Liver (tissue), 9 donors: ENCODE measurements around the gene DIS3L. TPM values are rescaled to one million over a fixed set of nuclear protein-coding genes. Genes with fewer than 3 reads are reported as not detected.

Source experiments
- DNase-seq: peaks from one replicate; pipeline ENCODE4 v3.0.0-alpha.2; 2017; ENCODE audit warnings: low spot score
- H3K27ac ChIP-seq, 2 donors: one replicate each; pipeline ENCODE4 v1.7.0; 2013; ENCODE audit warnings: inconsistent platforms in 2 of 2, low read length in 2 of 2, control low read depth in 1 of 2, low read depth in 1 of 2, mild to moderate bottlenecking in 1 of 2
- H3K27me3 ChIP-seq, 4 donors: one replicate each; pipeline versions ENCODE4 v1.6.1 to v1.7.0; 2013; ENCODE audit warnings: low read length in 3 of 4, inconsistent platforms in 1 of 4, mild to moderate bottlenecking in 1 of 4, moderate library complexity in 1 of 4; ENCODE audit not compliant: control insufficient read depth in 4 of 4, insufficient read depth in 4 of 4
- H3K36me3 ChIP-seq, 4 donors: one replicate each; pipeline versions ENCODE4 v1.6.1 to v1.7.0; 2013; ENCODE audit warnings: low read length in 3 of 4, mild to moderate bottlenecking in 3 of 4, low read depth in 1 of 4, moderate library complexity in 1 of 4; ENCODE audit not compliant: control insufficient read depth in 4 of 4, insufficient read depth in 3 of 4
- H3K4me1 ChIP-seq, 4 donors: one replicate each; pipeline versions ENCODE4 v1.6.1 to v1.7.0; 2013; ENCODE audit warnings: low read length in 3 of 4, mild to moderate bottlenecking in 3 of 4, moderate library complexity in 1 of 4; ENCODE audit not compliant: control insufficient read depth in 4 of 4, insufficient read depth in 4 of 4
- H3K4me3 ChIP-seq, 3 donors: one replicate each; pipeline versions ENCODE4 v1.6.1 to v1.7.0; 2013; ENCODE audit warnings: low read length in 3 of 3, control low read depth in 1 of 3, low read depth in 1 of 3, mild to moderate bottlenecking in 1 of 3
- H3K9ac ChIP-seq, 2 donors: one replicate each; pipeline ENCODE4 v1.7.0; 2013; ENCODE audit warnings: low read length in 2 of 2, mild to moderate bottlenecking in 2 of 2, moderate library complexity in 2 of 2, control low read depth in 1 of 2, low read depth in 1 of 2
- H3K9me3 ChIP-seq, 4 donors: one replicate each; pipeline versions ENCODE4 v1.6.1 to v1.7.0; 2013; ENCODE audit warnings: low read length in 3 of 4; ENCODE audit not compliant: control insufficient read depth in 4 of 4
- EGR1 ChIP-seq, 2 donors: IDR thresholded peaks; 2 replicates each; pipeline ENCODE4 v1.6.1; 2016 to 2018; ENCODE audit warnings: antibody characterized with exemption in 2 of 2, low read depth in 2 of 2
- FOXA1 ChIP-seq: IDR thresholded peaks from 2 replicates; pipeline ENCODE4 v1.6.1; 2016; ENCODE audit warnings: antibody characterized with exemption
- GABPA ChIP-seq, 2 donors: IDR thresholded peaks in 1 of 2; conservative IDR thresholded peaks in 1 of 2; 2 replicates each; pipeline ENCODE4 v1.6.1; 2016; ENCODE audit warnings: antibody characterized with exemption in 2 of 2, mild to moderate bottlenecking in 1 of 2, moderate library complexity in 1 of 2
- HNF4A ChIP-seq, 2 donors: conservative IDR thresholded peaks; 2 replicates each; pipeline ENCODE4 v1.6.1; 2016; ENCODE audit warnings: antibody characterized with exemption in 2 of 2, mild to moderate bottlenecking in 2 of 2
- HNF4G ChIP-seq: IDR thresholded peaks from 2 replicates; pipeline ENCODE4 v1.6.1; 2016; ENCODE audit warnings: antibody characterized with exemption
- JUND ChIP-seq, 2 donors: IDR thresholded peaks; 2 replicates each; pipeline ENCODE4 v1.6.1; 2016; ENCODE audit warnings: antibody characterized with exemption in 2 of 2
- NR2F2 ChIP-seq: IDR thresholded peaks from 2 replicates; pipeline ENCODE4 v1.6.1; 2016; ENCODE audit warnings: antibody characterized with exemption
- REST ChIP-seq: IDR thresholded peaks from 2 replicates; pipeline ENCODE4 v1.6.1; 2016; ENCODE audit warnings: antibody characterized with exemption, mild to moderate bottlenecking
- RXRA ChIP-seq, 2 donors: IDR thresholded peaks; 2 replicates each; pipeline ENCODE4 v1.6.1; 2017 to 2018; ENCODE audit warnings: antibody characterized with exemption in 2 of 2, mild to moderate bottlenecking in 1 of 2
- SP1 ChIP-seq: IDR thresholded peaks from 2 replicates; pipeline ENCODE4 v1.6.1; 2018; ENCODE audit warnings: antibody characterized with exemption, mild to moderate bottlenecking
- YY1 ChIP-seq: IDR thresholded peaks from 2 replicates; pipeline ENCODE4 v1.6.1; 2016; ENCODE audit warnings: antibody characterized with exemption, mild to moderate bottlenecking
- ZBTB33 ChIP-seq: IDR thresholded peaks from 2 replicates; pipeline ENCODE4 v1.6.1; 2016; ENCODE audit warnings: antibody characterized with exemption
- WGBS: extraction: QIAGEN DNeasy Blood & Tissue Kit; methylation state at CpG from one replicate; pipeline ENCODE4 v1.1.7; 2013; 5-methylcytosine and 5-hydroxymethylcytosine counted together
- polyA plus RNA-seq, 2 donors: library from polyadenylated mRNA; stranded (reverse) in 1 of 2; unstranded in 1 of 2; fragments of 200-250 nt in 1 of 2; fragments of >200 nt in 1 of 2; fragmentation: Nextera tagmentation in 1 of 2; extraction: Ambion mirVana in 1 of 2; gene quantifications; one replicate each; pipeline versions ENCODE4 v1.2.1 to v1.2.3, GENCODE V29; 2013 to 2015
- total RNA-seq, 2 donors: library from RNA; depleted of rRNA; stranded (reverse); fragments of >200 nt; gene quantifications; one replicate each; pipeline ENCODE4 v1.2.3, GENCODE V29; 2014
- TF ChIP-seq, protein P1 (sequence below): fragments of 150-350 bp; IDR thresholded peaks from 2 replicates; pipeline ENCODE4 v1.5.1; 2017; ENCODE audit warnings: improper control_type of control experiment, low read depth, low read length; ENCODE audit not compliant: missing input control
- TF ChIP-seq, protein P2 (sequence below): IDR thresholded peaks from 2 replicates; pipeline ENCODE4 v1.6.1; 2016; ENCODE audit warnings: antibody characterized with exemption
- TF ChIP-seq, protein P3 (sequence below): IDR thresholded peaks from 2 replicates; pipeline ENCODE4 v1.6.1; 2016; ENCODE audit warnings: antibody characterized with exemption
- donor health status: healthy.
- donor health status: healthy.
- donor health status: healthy.
- donor health status: healthy.
- donor health status: healthy.

DIS3L gene
- total and polyA plus RNA-seq, 4 donors: 9.9 to 40.2 (median 15.7) TPM

DNA sequence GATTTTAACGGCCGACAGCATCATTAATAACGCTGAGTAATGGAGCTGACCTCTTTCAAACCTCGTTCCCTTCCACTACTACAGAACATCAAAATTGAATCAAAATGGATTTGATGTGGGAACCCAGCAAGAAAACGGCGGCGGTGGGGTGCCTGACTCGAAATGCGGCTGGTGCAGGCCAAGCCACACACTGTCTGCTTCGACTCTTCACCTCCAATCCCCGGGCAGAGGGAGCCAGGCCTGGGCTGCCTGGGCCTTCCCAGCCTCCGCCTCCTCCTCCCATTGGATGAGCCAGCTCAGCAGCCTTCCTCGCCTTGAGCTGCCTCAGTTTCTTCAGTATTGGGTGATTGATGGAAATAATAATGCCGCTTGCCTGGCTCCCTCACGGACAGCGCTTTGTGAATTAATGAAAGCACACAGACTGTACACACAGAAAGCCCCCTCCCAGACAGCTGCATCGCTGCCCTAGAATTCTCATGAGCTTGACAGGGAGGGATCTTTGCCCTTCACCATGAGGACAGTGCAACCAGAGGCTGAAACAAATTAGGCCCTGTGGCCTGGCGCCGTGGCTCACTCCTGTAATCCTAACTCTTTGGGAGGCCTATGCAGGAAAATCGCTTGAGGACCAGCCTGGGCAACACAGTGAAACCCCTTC is 28.4 kb upstream of the DIS3L start:
- no peak overlapping the region for H3K4me3 ChIP-seq
- TF ChIP-seq JUND (IDR thresholded peaks at IDR 0.05) (no peak), HNF4A (conservative IDR thresholded peaks at IDR 0.05) (no peak), ZBTB33 (no peak), NR2F2 (no peak), YY1 (no peak), FOXA1 (no peak), EGR1 (IDR thresholded peaks at IDR 0.05; ENCODE audit: low read depth in 2 of 2) (no peak)
- TF ChIP-seq, protein P1, sequence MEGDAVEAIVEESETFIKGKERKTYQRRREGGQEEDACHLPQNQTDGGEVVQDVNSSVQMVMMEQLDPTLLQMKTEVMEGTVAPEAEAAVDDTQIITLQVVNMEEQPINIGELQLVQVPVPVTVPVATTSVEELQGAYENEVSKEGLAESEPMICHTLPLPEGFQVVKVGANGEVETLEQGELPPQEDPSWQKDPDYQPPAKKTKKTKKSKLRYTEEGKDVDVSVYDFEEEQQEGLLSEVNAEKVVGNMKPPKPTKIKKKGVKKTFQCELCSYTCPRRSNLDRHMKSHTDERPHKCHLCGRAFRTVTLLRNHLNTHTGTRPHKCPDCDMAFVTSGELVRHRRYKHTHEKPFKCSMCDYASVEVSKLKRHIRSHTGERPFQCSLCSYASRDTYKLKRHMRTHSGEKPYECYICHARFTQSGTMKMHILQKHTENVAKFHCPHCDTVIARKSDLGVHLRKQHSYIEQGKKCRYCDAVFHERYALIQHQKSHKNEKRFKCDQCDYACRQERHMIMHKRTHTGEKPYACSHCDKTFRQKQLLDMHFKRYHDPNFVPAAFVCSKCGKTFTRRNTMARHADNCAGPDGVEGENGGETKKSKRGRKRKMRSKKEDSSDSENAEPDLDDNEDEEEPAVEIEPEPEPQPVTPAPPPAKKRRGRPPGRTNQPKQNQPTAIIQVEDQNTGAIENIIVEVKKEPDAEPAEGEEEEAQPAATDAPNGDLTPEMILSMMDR: no peak
- TF ChIP-seq, protein P2, sequence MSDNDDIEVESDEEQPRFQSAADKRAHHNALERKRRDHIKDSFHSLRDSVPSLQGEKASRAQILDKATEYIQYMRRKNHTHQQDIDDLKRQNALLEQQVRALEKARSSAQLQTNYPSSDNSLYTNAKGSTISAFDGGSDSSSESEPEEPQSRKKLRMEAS: no peak
- TF ChIP-seq, protein P3, sequence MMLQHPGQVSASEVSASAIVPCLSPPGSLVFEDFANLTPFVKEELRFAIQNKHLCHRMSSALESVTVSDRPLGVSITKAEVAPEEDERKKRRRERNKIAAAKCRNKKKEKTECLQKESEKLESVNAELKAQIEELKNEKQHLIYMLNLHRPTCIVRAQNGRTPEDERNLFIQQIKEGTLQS: no peak
- H3K27me3 ChIP-seq: peaks cover 0 to 6% (median 0%) of the 10 kb centered on the region in 4 donors
- H3K9me3 ChIP-seq: no peaks in the 10 kb centered on the region
- no peak overlapping the region for H3K9ac ChIP-seq
- H3K36me3 ChIP-seq: no peaks in the 10 kb centered on the region
- H3K27ac ChIP-seq: no peak overlapping the region
- no peak for DNase-seq
- WGBS: 93% methylated on average over 20 of the region's 20 CpGs
- no peaks in the 10 kb centered on the region for H3K4me1 ChIP-seq

- 63% methylated on average over 13 of the region's 13 CpGs for WGBS
- DNase-seq: no peak
- H3K4me3 ChIP-seq: no peak overlapping the region
- TF ChIP-seq ZBTB33 (no peak), RXRA (IDR thresholded peaks at IDR 0.05) (no peak), YY1 (no peak), JUND (IDR thresholded peaks at IDR 0.05) (no peak), REST (no peak), HNF4G (no peak), NR2F2 (no peak), HNF4A (conservative IDR thresholded peaks at IDR 0.05) (no peak), SP1 (no peak), GABPA (IDR thresholded peaks at IDR 0.05 in 1 of 2, conservative IDR thresholded peaks at IDR 0.05 in 1 of 2) (no peak), EGR1 (IDR thresholded peaks at IDR 0.05; ENCODE audit: low read depth in 2 of 2) (no peak)
- TF ChIP-seq, protein P2: no peak
- TF ChIP-seq, protein P1: no peak
- TF ChIP-seq, protein P3: no peak
Measured at GRCh38 chr15:66269326-66270090, 23.9 kb upstream of the DIS3L start.

More at GRCh38 chr15:66269326-66270090, 23.9 kb upstream of the DIS3L start:
- Histone ChIP-seq H3K27ac (no peak overlapping the region), H3K9me3 (no peaks in the 10 kb centered on the region), H3K27me3 (no peaks in the 10 kb centered on the region), H3K9ac (no peak overlapping the region), H3K4me1 (no peaks in the 10 kb centered on the region), H3K36me3 (no peaks in the 10 kb centered on the region)
